ENCODE measurements around the gene VPS33A.
"Not testable (repeated sequence)": the region's sequence is repeated elsewhere in the genome, so short reads cannot be mapped to it uniquely, and the experiment has no call there.

The VPS33A gene

GRCh38 chr12:122266230-122266901, at the start of gene VPS33A:
Gene VPS33A, minus strand, starts transcription at chr12:122266494. Its CDS starts 86 bp downstream, at chr12:122266408.
- peak; percentile 99 for DNase-seq (ENCODE audit: low spot score)

DNA sequence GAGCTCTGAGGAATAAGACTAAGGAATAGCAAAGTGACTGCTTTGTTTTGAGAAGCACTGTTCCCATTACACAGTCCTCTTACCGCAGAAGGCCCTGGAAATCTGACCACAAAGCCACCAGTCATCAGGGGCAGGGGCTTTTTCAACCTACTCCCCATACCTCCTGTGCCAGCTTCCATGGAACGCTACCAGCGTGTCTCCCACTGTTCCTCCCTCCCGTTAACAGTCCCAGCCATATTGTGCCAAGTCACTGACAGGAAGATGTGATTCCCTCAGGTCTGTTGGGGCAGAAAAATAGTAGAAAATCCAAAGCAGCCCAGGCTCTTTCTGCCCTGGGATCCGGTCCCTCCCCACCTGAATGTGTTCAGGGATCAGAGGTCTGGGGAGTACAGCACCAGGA, 46.6 kb upstream of the VPS33A start:
- no peak for DNase-seq (ENCODE audit: low spot score)

DNA sequence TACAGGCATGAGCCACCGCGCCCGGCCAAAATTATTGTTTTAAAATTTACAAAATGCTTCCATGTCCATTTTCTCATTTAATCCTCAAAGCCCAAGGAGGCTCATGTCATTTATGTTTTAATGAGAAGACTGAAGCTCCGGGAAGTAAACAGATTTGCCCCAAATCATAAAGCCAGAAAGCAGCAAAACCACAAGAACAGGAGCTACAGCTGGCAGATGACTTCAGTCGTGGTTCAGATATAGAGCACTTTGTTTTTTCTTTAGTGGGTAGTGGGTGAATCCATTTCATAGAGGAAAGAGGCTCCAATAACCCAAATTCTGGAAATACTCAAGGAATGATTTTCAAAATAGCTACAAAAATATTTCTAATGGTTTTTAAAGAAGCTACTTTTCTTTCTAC, 45.4 kb upstream of the VPS33A start:
- DNase-seq (ENCODE audit: low spot score) = no peak

DNA sequence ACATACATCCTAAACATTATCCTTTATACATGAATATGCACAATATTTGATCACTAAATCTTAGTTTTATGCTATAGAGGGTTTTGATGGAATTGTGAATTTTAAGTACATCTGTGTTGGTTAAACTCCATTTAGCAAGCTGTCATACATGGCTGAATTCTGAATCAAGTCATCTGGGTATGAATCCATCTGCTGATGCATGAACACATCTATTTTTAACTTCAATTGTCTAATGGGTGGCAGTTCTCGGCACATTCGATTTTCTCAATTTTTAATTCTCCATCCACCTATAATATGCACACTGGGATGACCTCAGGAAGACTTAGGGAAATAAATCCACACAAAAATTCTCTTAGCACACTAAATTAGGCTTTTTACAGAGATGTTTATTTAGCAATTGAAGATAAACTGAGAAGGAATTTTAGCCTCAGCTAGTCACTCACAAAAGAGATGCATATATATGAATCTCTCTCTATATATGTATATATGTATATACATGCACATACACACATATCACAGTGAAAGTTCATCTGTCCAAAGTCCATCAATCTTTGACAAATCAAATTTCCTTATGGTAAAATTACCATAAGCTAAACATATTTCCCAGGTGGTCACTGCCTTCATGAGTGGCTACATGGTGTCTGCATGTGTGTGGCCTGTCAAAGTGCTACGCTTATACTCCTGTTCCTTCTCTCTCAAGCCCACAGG, 44.5 kb upstream of the VPS33A start:
- no peak for DNase-seq (ENCODE audit: low spot score)

- no peak for DNase-seq (ENCODE audit: low spot score)
Measured at GRCh38 chr12:122309564-122310121, 43.3 kb upstream of the VPS33A start.

- no peak for DNase-seq (ENCODE audit: low spot score)
Measured at GRCh38 chr12:122308811-122309210, 42.5 kb upstream of the VPS33A start.

GRCh38 chr12:122306407-122306806, 40.1 kb upstream of the VPS33A start:
- DNase-seq (ENCODE audit: low spot score) = no peak

GRCh38 chr12:122304924-122305323, 38.6 kb upstream of the VPS33A start:
- DNase-seq (ENCODE audit: low spot score) = no peak

GRCh38 chr12:122303068-122303467, 36.8 kb upstream of the VPS33A start:
- no peak for DNase-seq (ENCODE audit: low spot score)

DNA sequence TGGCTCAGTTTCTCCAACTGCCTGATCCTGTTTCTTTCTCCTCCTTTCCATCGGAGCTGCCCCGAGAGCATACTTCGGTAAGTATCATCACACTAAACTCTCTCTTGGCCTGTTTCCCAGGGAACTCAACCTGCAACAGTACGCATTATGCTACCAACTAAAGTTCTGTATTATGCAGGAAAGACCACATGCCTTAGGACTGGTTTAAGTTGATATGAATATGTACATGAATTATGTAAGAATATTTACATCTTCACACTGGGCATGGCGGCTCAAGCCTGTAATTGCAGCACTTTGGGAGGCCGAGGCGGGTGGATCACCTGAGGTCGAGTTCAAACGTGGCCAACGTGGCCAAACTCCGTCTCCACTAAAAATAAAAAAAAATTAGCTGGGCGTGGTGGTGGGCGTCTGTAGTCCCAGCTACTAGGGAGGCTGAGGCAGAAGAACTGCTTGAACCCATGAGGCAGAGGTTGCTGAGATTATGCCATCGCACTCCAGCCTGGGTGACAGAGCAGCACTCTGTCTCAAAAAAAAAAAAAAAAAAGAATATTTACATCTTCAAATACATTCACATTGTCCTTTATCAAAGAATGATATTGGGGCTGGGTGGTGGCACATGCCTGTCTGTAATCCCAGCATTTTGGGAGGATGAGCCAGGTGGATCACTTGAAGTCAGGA, 31.9 kb upstream of the VPS33A start:
- DNase-seq (ENCODE audit: low spot score) = no peak

- DNase-seq (ENCODE audit: low spot score) = no peak
Measured at GRCh38 chr12:122297494-122297893, 31.2 kb upstream of the VPS33A start.

DNA sequence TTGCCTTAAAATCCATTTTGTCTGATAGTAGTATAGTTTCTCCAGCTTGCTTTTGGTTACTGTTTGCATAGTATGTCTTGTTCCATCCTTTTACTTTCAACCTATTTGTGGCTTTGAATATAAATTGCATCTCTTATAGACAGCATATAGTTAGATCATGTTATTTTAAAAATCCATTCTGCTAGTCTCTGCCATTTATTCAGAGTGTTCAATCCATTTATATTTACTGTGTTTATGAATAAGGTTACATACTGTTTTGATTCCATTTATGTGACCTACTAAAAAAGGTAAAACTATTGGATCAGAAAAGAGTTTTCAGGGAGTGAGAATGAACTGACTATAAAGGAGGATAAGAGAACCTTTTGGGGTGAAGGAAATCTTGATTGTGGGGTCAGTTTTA, 29.6 kb upstream of the VPS33A start:
- no peak for DNase-seq (ENCODE audit: low spot score)

- no peak for DNase-seq (ENCODE audit: low spot score)
Measured at GRCh38 chr12:122293081-122293480, 26.8 kb upstream of the VPS33A start.

GRCh38 chr12:122291431-122291830, 25.1 kb upstream of the VPS33A start:
- DNase-seq (ENCODE audit: low spot score) = no peak

DNA sequence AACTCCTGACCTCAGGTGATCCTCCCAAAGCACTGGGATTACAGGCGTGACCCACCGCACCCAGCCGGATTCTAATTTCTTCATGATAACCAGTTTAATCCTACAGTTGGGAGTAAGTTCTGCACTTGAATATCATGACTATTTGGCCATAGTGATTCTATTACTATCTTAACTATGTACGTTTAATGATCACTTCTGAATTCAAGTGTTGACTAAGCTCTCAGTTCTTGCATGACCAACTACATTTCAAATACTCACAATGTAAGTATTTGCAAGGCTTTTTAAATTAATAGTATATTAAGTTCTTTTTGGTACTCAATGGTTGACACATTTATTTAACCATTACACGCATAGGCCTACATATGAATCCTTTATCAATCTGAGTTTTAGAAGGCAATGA, 17.4 kb upstream of the VPS33A start:
- DNase-seq (ENCODE audit: low spot score) = no peak

GRCh38 chr12:122282061-122282460, 15.8 kb upstream of the VPS33A start:
- no peak for DNase-seq (ENCODE audit: low spot score)

- DNase-seq (ENCODE audit: low spot score) = no peak
Measured at GRCh38 chr12:122276242-122276641, 9.9 kb upstream of the VPS33A start.

GRCh38 chr12:122275459-122275858, 9.2 kb upstream of the VPS33A start:
- DNase-seq (ENCODE audit: low spot score) = no peak

DNA sequence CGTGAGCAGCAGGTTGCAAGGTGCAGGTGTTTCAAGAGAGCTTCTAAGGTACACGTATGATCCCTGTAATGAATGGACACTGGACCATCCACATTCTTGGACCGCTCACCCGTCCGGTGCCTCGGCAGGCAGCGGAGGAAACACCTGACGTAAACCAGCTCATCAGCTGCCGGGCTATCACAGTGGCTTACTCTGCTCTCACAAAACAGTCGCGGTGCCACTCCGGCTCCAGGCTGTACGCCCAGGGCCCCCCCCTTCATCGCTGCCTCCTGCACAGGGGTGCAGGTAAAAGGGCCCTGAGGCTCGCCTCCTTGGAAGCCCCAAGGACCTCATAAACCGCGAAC, 436 bp downstream of the VPS33A start:
- DNase-seq (ENCODE audit: low spot score) = no peak

- DNase-seq (ENCODE audit: low spot score) = no peak
Measured at GRCh38 chr12:122265476-122265875, 818 bp downstream of the VPS33A start.

GRCh38 chr12:122260735-122261134, 5.6 kb downstream of the VPS33A start:
- DNase-seq (ENCODE audit: low spot score) = not testable (repeated sequence)

- DNase-seq (ENCODE audit: low spot score) = not testable (repeated sequence)
Measured at GRCh38 chr12:122258939-122259338, 7.4 kb downstream of the VPS33A start.

DNA sequence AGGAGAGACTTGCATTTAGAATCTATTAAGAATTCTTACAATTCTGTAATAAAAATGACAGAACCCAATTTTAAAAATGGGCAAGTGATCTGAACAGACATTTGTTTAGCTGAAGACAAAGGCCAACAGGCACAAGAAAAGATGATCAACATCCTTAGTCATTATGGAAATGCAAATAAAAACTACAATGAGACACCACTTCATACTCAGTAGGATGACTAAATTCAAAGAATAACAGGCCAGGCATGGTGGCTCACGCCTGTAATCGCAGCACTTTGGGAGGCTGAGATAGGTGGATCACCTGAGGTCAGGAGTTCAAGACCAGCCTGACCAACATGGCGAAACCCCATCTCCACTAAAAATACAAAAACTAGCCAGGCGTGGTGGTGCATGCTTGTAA, 7.8 kb downstream of the VPS33A start:
- not testable (repeated sequence) for DNase-seq (ENCODE audit: low spot score)

Data from left forelimb (tissue), 1 donor.